AG04450 (cell line): ENCODE results near the gene LAG3. TPM values are rescaled to one million over a fixed set of nuclear protein-coding genes. Genes with fewer than 3 reads are reported as not detected.

ENCODE experiments used
- CTCF ChIA-PET: fragments of 300-600, 350-600 bp; formaldehyde crosslinking; extraction: SDS; loops from one replicate; lab custom pipeline; 2022; ENCODE audit warnings: antibody characterized with exemption, inconsistent platforms; lab: Charles Lee
- POLR2A ChIA-PET: fragments of 350-600 bp; formaldehyde crosslinking; extraction: SDS; loops from one replicate; lab custom pipeline; 2021; ENCODE audit warnings: antibody characterized with exemption, inconsistent platforms; lab: Yijun Ruan, JAX
- DNase-seq: peaks from one replicate; pipeline ENCODE4 v3.0.0-alpha.2; 2011; ENCODE audit warnings: low read depth, low spot score
- H3K27ac ChIP-seq: one replicate; pipeline ENCODE4 v1.5.1; 2012; ENCODE audit warnings: low read depth, low read length, control low read depth
- H3K27me3 ChIP-seq: one replicate; pipeline ENCODE4 v1.6.0; 2012; ENCODE audit warnings: low read length; ENCODE audit not compliant: control insufficient read depth, insufficient read depth
- H3K4me3 ChIP-seq: 2 replicates; pipeline ENCODE4 v1.5.1; 2011; ENCODE audit warnings: mild to moderate bottlenecking, low read depth, low read length, control low read depth
- H3K9me3 ChIP-seq: 2 replicates; pipeline ENCODE4 v1.5.1; 2012; ENCODE audit warnings: low read length; ENCODE audit not compliant: control insufficient read depth, insufficient read depth
- polyA plus RNA-seq: library from polyadenylated mRNA; depleted of rRNA; stranded (reverse); fragments of >200 nt; gene quantifications from 2 replicates; pipeline ENCODE4 v1.2.3, GENCODE V29; 2011
- TF ChIP-seq, protein P1 (sequence below): IDR thresholded peaks from 2 replicates; pipeline ENCODE4 v1.5.1; 2011; ENCODE audit warnings: low read depth, low read length, control low read depth, inconsistent platforms

The LAG3 gene
- polyA plus RNA-seq, 1 experiment, result 0.11 TPM

GRCh38 chr12:6751767-6752166 lies 20.6 kb upstream of the LAG3 start:
- Histone ChIP-seq H3K27me3 (no peaks in the 10 kb centered on the region), H3K4me3 (peak overlapping the region; percentile 87), H3K27ac (peak overlapping the region; percentile 3), H3K9me3 (no peaks in the 10 kb centered on the region; the same call in 1 of the 2 replicates)
- TF ChIP-seq, protein P1, sequence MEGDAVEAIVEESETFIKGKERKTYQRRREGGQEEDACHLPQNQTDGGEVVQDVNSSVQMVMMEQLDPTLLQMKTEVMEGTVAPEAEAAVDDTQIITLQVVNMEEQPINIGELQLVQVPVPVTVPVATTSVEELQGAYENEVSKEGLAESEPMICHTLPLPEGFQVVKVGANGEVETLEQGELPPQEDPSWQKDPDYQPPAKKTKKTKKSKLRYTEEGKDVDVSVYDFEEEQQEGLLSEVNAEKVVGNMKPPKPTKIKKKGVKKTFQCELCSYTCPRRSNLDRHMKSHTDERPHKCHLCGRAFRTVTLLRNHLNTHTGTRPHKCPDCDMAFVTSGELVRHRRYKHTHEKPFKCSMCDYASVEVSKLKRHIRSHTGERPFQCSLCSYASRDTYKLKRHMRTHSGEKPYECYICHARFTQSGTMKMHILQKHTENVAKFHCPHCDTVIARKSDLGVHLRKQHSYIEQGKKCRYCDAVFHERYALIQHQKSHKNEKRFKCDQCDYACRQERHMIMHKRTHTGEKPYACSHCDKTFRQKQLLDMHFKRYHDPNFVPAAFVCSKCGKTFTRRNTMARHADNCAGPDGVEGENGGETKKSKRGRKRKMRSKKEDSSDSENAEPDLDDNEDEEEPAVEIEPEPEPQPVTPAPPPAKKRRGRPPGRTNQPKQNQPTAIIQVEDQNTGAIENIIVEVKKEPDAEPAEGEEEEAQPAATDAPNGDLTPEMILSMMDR, result no peak
- POLR2A ChIA-PET, result interaction anchor here (1.1 to 4.2 kb wide), 12 partner anchors 14 to 101 kb away, joined by 4 to 89 read pairs (median 10); partner anchors contain the start of genes CD4, CDCA3, COPS7A and P3H3
- CTCF ChIA-PET, result interaction anchor here (0.5 to 5.7 kb wide), 13 partner anchors 8 to 137 kb away, joined by 4 to 165 read pairs (median 24); partner anchors contain the start of genes GPR162, LAG3, P3H3 and PTMS
- no peak for DNase-seq

- peak overlapping the region; percentile 98 for H3K27ac ChIP-seq
- CTCF ChIA-PET, result interaction anchor here (0.5 to 5.7 kb wide), 34 partner anchors 9 to 198 kb away, joined by 3 to 165 read pairs (median 8); partner anchors contain the start of genes CD4, COPS7A, GPR162 and LAG3
- no peaks in the 10 kb centered on the region; the same call in 1 of the 2 replicates for H3K9me3 ChIP-seq
- TF ChIP-seq, protein P1, result peak; percentile 62
- POLR2A ChIA-PET, result interaction anchor here (0.5 to 4.2 kb wide), 25 partner anchors 11 to 1280 kb away, joined by 3 to 89 read pairs (median 6); partner anchors contain the start of genes CD4, CDCA3, COPS7A and GPR162
- DNase-seq, result no peak
- peak overlapping the region; percentile 87 for H3K4me3 ChIP-seq
- H3K27me3 ChIP-seq, result no peaks in the 10 kb centered on the region
Observed at GRCh38 chr12:6752167-6752920, 20.0 kb upstream of the LAG3 start.

- TF ChIP-seq, protein P1, result no peak
- POLR2A ChIA-PET, result interaction anchor here (0.5 to 4.2 kb wide), 27 partner anchors 11 to 1279 kb away, joined by 3 to 89 read pairs (median 6); partner anchors contain the start of genes CD4, CDCA3, COPS7A and GAPDH
- H3K27me3 ChIP-seq, result no peaks in the 10 kb centered on the region
- peak within 1 kb of the TSS; percentile 87 for H3K4me3 ChIP-seq
- CTCF ChIA-PET, result interaction anchor here (0.5 to 5.7 kb wide), 40 partner anchors 9 to 262 kb away, joined by 3 to 165 read pairs (median 8); partner anchors contain the start of genes CD4, COPS7A, GNB3 and GPR162
- H3K9me3 ChIP-seq, result no peaks in the 10 kb centered on the region; the same call in 1 of the 2 replicates
- H3K27ac ChIP-seq, result peak within 1 kb of the TSS; percentile 98
- DNase-seq, result peak; percentile 98
Observed at GRCh38 chr12:6752921-6753771, 19.2 kb upstream of the LAG3 start, which contains the start of gene MLF2. TSS of gene MLF2 (minus strand) at chr12:6753141. CDS start at chr12:6752334, 807 bp downstream.

DNA sequence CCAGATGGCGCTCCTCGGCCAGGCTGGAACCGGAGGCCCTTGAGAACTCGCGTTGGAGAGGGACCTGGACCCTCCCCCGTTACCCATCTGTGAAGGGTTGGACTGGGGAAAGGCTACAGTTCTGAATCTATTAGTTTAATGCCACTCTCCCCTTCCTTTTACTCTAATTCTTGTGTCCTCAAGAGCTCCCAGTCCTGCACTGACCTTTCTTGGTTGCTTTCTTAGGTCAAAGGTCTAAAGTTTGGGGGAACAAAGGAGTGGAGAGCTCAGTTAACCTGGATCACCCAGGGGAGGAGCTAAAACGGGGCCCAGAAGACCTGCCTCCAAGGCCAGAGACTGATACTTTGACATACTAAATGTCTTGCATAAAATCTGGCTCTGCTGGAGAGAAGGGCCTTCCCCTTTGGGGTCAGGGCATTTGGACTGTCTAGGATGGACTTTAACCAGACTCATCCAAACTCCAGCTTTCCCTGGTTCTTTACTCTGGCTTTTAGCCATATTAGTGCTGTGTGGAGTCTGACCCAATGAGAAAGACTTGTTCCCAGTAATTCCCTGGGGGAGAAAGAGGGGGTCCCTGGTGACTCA lies 18.5 kb upstream of the LAG3 start:
- no peak overlapping the region for H3K27ac ChIP-seq
- POLR2A ChIA-PET, result interaction anchor here (1.1 to 4.2 kb wide), 17 partner anchors 10 to 220 kb away, joined by 3 to 89 read pairs (median 8); partner anchors contain the start of genes CD4, CDCA3, COPS7A and GAPDH

More for the DNA sequence above, 18.5 kb upstream of the LAG3 start:
- H3K4me3 ChIP-seq, result no peak overlapping the region
- no peaks in the 10 kb centered on the region; the same call in 1 of the 2 replicates for H3K9me3 ChIP-seq
- H3K27me3 ChIP-seq, result no peaks in the 10 kb centered on the region
- DNase-seq, result no peak
- CTCF ChIA-PET, result interaction anchor here (0.6 to 5.7 kb wide), 34 partner anchors 9 to 200 kb away, joined by 3 to 165 read pairs (median 8); partner anchors contain the start of genes CD4, CDCA3, COPS7A and GNB3
- TF ChIP-seq, protein P1, result peak; percentile 97
